Kidney (tissue), 14 donors: Measurements from ENCODE around the gene CIAO2B. TPM values are rescaled to one million over a fixed set of nuclear protein-coding genes. Genes with fewer than 3 reads are reported as not detected.

ENCODE experiments used
- DNase-seq, 5 donors: peaks; one replicate each; pipeline ENCODE4 v3.0.0-alpha.2; 2013 to 2020
- FAIRE-seq: peaks from 2 replicates; lab custom pipeline; 2012; peaks lifted over from hg19 to GRCh38; lab: Jason Lieb, UNC
- H3K27ac ChIP-seq, 2 donors: one replicate each; pipeline ENCODE4 v1.7.0; 2013; ENCODE audit warnings: low read depth in 2 of 2, low read length in 2 of 2, inconsistent platforms in 1 of 2
- H3K27me3 ChIP-seq: one replicate; pipeline ENCODE4 v1.7.1; 2013; ENCODE audit warnings: low read length, inconsistent platforms; ENCODE audit not compliant: control insufficient read depth, insufficient read depth
- H3K36me3 ChIP-seq, 3 donors: one replicate each; pipeline versions ENCODE4 v1.7.0 to v1.7.1; 2013; ENCODE audit warnings: low read length in 3 of 3, control low read depth in 1 of 3, inconsistent platforms in 1 of 3; ENCODE audit not compliant: insufficient read depth in 3 of 3, control insufficient read depth in 2 of 3
- H3K4me1 ChIP-seq, 3 donors: one replicate each; pipeline versions ENCODE4 v1.7.0 to v1.7.1; 2013; ENCODE audit warnings: low read length in 3 of 3, inconsistent platforms in 1 of 3, low read depth in 1 of 3; ENCODE audit not compliant: control insufficient read depth in 2 of 3, insufficient read depth in 2 of 3
- H3K4me3 ChIP-seq, 3 donors: one replicate each; pipeline versions ENCODE4 v1.7.0 to v1.8.1; 2013; ENCODE audit warnings: low read length in 3 of 3, control low read depth in 1 of 3, inconsistent platforms in 1 of 3
- H3K9ac ChIP-seq, 3 donors: one replicate each; pipeline versions ENCODE4 v1.7.0 to v1.7.1; 2013; ENCODE audit warnings: low read length in 3 of 3, control low read depth in 1 of 3, inconsistent platforms in 1 of 3
- H3K9me3 ChIP-seq, 3 donors: one replicate each; pipeline versions ENCODE4 v1.7.0 to v1.7.1; 2013; ENCODE audit warnings: low read length in 3 of 3, control low read depth in 1 of 3, inconsistent platforms in 1 of 3; ENCODE audit not compliant: control insufficient read depth in 2 of 3, insufficient read depth in 1 of 3
- CTCF ChIP-seq: IDR thresholded peaks from 3 replicates; pipeline ENCODE4 v1.5.1; 2012; ENCODE audit warnings: mild to moderate bottlenecking, moderate library complexity, borderline replicate concordance; ENCODE audit not compliant: insufficient read depth; ENCODE audit errors: extremely low read depth
- intact Hi-C: fragments of 100-400 bp; cut with DNase I; formaldehyde crosslinking; loops from one replicate; pipeline ENCODE4 v1.11.1; 2022
- polyA plus RNA-seq: library from polyadenylated mRNA; stranded (reverse); fragments of 350-450 nt; fragmentation: Illumina TruSeq; extraction: RNeasy Lipid Tissue Mini Kit (QIAGEN cat#74804); gene quantifications from one replicate; pipeline ENCODE4 v1.2.3, GENCODE V29; 2014; ENCODE audit warnings: low read depth, low replicate concordance; ENCODE audit not compliant: insufficient read depth
- total RNA-seq: library from RNA; stranded (reverse); fragmentation: NEBNext Ultra II Directional; extraction: Animal tissue kit (Norgen Biotek cat#: 25700); gene quantifications from one replicate; pipeline ENCODE4 v1.2.1, GENCODE V29; 2021
- donor health status: control.
- donor health status: control.
- donor health status: control.
- donor health status: control.
- donor health status: control.
- donor health status: DM: yes; HTN: yes; CAD: no.
- donor health status: Normal renal cell carcinoma (clear cell type).

Gene CIAO2B
- total and polyA plus RNA-seq, 2 donors from 2014 or later: 71.2 to 284 TPM

GRCh38 chr16:66948837-66949225, 14.6 kb upstream of the CIAO2B start:
- DNase-seq (peak in 2 of 5 donors; percentile 14 to 30), FAIRE-seq (no peak)
- intact Hi-C loops: no loop called here
- Histone ChIP-seq H3K27me3 (peaks cover 2% of the 10 kb centered on the region), H3K4me1 (peaks cover 0 to 13% (median 12%) of the 10 kb centered on the region in 3 donors), H3K9me3 (no peaks in the 10 kb centered on the region), H3K9ac (peak overlapping the region in 1 of 3 donors; percentile 21), H3K27ac (peak overlapping the region; percentile 1 to 67), H3K36me3 (no peaks in the 10 kb centered on the region), H3K4me3 (peak overlapping the region in 1 of 3 donors; percentile 62)
- TF ChIP-seq CTCF: no peak

- FAIRE-seq: no peak
Measured at GRCh38 chr16:66948134-66948836, 14.1 kb upstream of the CIAO2B start.

GRCh38 chr16:66947302-66948065, 13.3 kb upstream of the CIAO2B start:
- intact Hi-C loops: no loop called here
- Histone ChIP-seq H3K27ac (no peak overlapping the region), H3K9ac (peak overlapping the region in 2 of 3 donors; percentile 4 to 9), H3K9me3 (no peaks in the 10 kb centered on the region), H3K4me1 (peaks cover 0 to 10% (median 9%) of the 10 kb centered on the region in 3 donors), H3K4me3 (peak overlapping the region; percentile 33 to 64 (median 62)), H3K27me3 (peaks cover 2% of the 10 kb centered on the region), H3K36me3 (peaks cover 0 to 8% (median 4%) of the 10 kb centered on the region in 3 donors)
- DNase-seq (peak in 4 of 5 donors; percentile 84 to 94 (median 88)), FAIRE-seq (peak; percentile 53)
- peak; percentile 93 for TF ChIP-seq CTCF

More at GRCh38 chr16:66948134-66948836, 14.1 kb upstream of the CIAO2B start:
- Histone ChIP-seq H3K4me3 (peak overlapping the region; percentile 3 to 64 (median 62)), H3K9ac (peak overlapping the region in 1 of 3 donors; percentile 21), H3K4me1 (peaks cover 0 to 13% (median 11%) of the 10 kb centered on the region in 3 donors), H3K9me3 (no peaks in the 10 kb centered on the region), H3K27ac (peak overlapping the region; percentile 1 to 67), H3K27me3 (peaks cover 2% of the 10 kb centered on the region), H3K36me3 (peaks cover 0 to under 1% (median 0%) of the 10 kb centered on the region in 3 donors)
- no peak for TF ChIP-seq CTCF
- intact Hi-C loops: no loop called here
- peak in 4 of 5 donors; percentile 51 to 65 (median 56) for DNase-seq
